Liver (tissue), 3 donors: ENCODE measurements around the gene BRCA1.

Experiments
- HNF4A ChIP-seq, 2 donors: conservative IDR thresholded peaks; 2 replicates each; pipeline ENCODE4 v1.6.1; 2016; ENCODE audit warnings: antibody characterized with exemption in 2 of 2, mild to moderate bottlenecking in 2 of 2
- TAF1 ChIP-seq: conservative IDR thresholded peaks from 2 replicates; pipeline ENCODE4 v1.6.1; 2016; ENCODE audit warnings: antibody characterized with exemption, mild to moderate bottlenecking
- TF ChIP-seq, protein P1 (sequence below): IDR thresholded peaks from 2 replicates; pipeline ENCODE4 v1.6.1; 2016; ENCODE audit warnings: antibody characterized with exemption
- TF ChIP-seq, protein P2 (sequence below): fragments of 150-350 bp; IDR thresholded peaks from 2 replicates; pipeline ENCODE4 v1.5.1; 2017; ENCODE audit warnings: improper control_type of control experiment, low read depth, low read length; ENCODE audit not compliant: missing input control
- TF ChIP-seq, protein P3 (sequence below): IDR thresholded peaks from 2 replicates; pipeline ENCODE4 v1.6.1; 2016; ENCODE audit warnings: antibody characterized with exemption, mild to moderate bottlenecking
- donor health status: healthy.
- donor health status: healthy.

DNA sequence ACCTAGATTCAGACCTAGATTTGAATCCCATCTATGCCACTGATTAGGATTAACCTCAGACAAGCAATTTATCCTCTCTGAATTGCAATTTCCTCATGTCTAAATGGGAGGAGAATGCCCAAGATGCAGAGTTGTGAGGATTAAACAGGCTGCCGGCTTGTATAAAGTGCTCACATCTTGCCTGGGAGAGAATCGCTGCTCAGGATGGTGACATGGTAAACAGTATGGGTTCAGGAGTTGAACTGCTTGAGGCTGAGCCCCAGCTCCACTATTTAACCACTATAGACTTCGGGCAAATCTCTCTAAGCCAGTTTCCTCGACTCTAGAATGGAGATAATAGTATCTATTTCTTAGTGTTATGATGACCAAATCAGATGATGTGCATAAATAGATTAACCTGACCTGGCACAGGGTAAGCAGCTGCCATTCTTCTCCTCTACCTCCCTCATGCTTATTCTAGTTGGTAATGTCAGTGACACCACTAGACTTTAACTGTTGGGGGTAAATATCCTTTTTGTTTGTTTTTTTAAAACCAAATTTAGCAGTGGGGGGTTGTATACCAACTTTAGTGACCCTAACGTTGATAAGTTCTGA, 127.7 kb downstream of the BRCA1 start:
- TF ChIP-seq, protein P1, sequence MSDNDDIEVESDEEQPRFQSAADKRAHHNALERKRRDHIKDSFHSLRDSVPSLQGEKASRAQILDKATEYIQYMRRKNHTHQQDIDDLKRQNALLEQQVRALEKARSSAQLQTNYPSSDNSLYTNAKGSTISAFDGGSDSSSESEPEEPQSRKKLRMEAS: no peak
- TF ChIP-seq, protein P2, sequence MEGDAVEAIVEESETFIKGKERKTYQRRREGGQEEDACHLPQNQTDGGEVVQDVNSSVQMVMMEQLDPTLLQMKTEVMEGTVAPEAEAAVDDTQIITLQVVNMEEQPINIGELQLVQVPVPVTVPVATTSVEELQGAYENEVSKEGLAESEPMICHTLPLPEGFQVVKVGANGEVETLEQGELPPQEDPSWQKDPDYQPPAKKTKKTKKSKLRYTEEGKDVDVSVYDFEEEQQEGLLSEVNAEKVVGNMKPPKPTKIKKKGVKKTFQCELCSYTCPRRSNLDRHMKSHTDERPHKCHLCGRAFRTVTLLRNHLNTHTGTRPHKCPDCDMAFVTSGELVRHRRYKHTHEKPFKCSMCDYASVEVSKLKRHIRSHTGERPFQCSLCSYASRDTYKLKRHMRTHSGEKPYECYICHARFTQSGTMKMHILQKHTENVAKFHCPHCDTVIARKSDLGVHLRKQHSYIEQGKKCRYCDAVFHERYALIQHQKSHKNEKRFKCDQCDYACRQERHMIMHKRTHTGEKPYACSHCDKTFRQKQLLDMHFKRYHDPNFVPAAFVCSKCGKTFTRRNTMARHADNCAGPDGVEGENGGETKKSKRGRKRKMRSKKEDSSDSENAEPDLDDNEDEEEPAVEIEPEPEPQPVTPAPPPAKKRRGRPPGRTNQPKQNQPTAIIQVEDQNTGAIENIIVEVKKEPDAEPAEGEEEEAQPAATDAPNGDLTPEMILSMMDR: no peak
- TF ChIP-seq TAF1: no peak
- TF ChIP-seq, protein P3, sequence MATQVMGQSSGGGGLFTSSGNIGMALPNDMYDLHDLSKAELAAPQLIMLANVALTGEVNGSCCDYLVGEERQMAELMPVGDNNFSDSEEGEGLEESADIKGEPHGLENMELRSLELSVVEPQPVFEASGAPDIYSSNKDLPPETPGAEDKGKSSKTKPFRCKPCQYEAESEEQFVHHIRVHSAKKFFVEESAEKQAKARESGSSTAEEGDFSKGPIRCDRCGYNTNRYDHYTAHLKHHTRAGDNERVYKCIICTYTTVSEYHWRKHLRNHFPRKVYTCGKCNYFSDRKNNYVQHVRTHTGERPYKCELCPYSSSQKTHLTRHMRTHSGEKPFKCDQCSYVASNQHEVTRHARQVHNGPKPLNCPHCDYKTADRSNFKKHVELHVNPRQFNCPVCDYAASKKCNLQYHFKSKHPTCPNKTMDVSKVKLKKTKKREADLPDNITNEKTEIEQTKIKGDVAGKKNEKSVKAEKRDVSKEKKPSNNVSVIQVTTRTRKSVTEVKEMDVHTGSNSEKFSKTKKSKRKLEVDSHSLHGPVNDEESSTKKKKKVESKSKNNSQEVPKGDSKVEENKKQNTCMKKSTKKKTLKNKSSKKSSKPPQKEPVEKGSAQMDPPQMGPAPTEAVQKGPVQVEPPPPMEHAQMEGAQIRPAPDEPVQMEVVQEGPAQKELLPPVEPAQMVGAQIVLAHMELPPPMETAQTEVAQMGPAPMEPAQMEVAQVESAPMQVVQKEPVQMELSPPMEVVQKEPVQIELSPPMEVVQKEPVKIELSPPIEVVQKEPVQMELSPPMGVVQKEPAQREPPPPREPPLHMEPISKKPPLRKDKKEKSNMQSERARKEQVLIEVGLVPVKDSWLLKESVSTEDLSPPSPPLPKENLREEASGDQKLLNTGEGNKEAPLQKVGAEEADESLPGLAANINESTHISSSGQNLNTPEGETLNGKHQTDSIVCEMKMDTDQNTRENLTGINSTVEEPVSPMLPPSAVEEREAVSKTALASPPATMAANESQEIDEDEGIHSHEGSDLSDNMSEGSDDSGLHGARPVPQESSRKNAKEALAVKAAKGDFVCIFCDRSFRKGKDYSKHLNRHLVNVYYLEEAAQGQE: no peak
- no peak for TF ChIP-seq HNF4A (conservative IDR thresholded peaks at IDR 0.05)
